SK-N-SH treated with all-trans-retinoic acid at 6 μM for 48 hours (cell line): ENCODE results near the gene HSPB2.

Experiments
- ATAC-seq: fragments of 200-7000 bp; cut with Tn5 transposase; 3 replicates; pipeline ENCODE4 v1.9.1; 2020; ENCODE audit warnings: mild to moderate bottlenecking, moderate library complexity
- ARNTL ChIP-seq: fragments of 450-650 bp; formaldehyde crosslinking; IDR thresholded peaks from 2 replicates; pipeline ENCODE4 v1.5.0; 2020; ENCODE audit warnings: low read depth, mild to moderate bottlenecking, moderate library complexity, borderline replicate concordance
- BACH2 ChIP-seq: fragments of 250-450 bp; sonication (Bioruptor Pico); IDR thresholded peaks from 2 replicates; pipeline ENCODE4 v1.9.0; 2021; ENCODE audit warnings: mild to moderate bottlenecking, borderline replicate concordance
- CSDC2 ChIP-seq: fragments of 250-450 bp; sonication (Bioruptor Pico); IDR thresholded peaks from 2 replicates; pipeline ENCODE4 v1.5.0; 2020; ENCODE audit warnings: mild to moderate bottlenecking, moderate library complexity
- CSRNP3 ChIP-seq: fragments of 250-450 bp; sonication (Bioruptor Pico); IDR thresholded peaks from 2 replicates; pipeline ENCODE4 v1.5.1; 2021; ENCODE audit warnings: mild to moderate bottlenecking, moderate library complexity
- ESRRG ChIP-seq: fragments of 250-450 bp; sonication (Bioruptor Pico); IDR thresholded peaks from 2 replicates; pipeline ENCODE4 v1.6.1; 2021; ENCODE audit warnings: mild to moderate bottlenecking
- GLIS3 ChIP-seq: fragments of 250-450 bp; sonication (Bioruptor Pico); IDR thresholded peaks from 2 replicates; pipeline ENCODE4 v1.5.0; 2020; ENCODE audit warnings: mild to moderate bottlenecking, moderate library complexity
- ISL1 ChIP-seq: fragments of 250-450 bp; sonication (Bioruptor Pico); IDR thresholded peaks from 2 replicates; pipeline ENCODE4 v2.1.2; 2022; ENCODE audit warnings: mild to moderate bottlenecking, moderate library complexity
- OSR1 ChIP-seq: fragments of 250-450 bp; sonication (Bioruptor Pico); IDR thresholded peaks from 2 replicates; pipeline ENCODE4 v1.8.0; 2022; ENCODE audit warnings: moderate library complexity, mild to moderate bottlenecking, inconsistent platforms
- PATZ1 ChIP-seq: fragments of 250-450 bp; sonication (Bioruptor Pico); IDR thresholded peaks from 2 replicates; pipeline ENCODE4 v1.8.0; 2020; ENCODE audit warnings: mild to moderate bottlenecking, moderate library complexity, borderline replicate concordance
- POU6F1 ChIP-seq: fragments of 250-450 bp; sonication (Bioruptor Pico); IDR thresholded peaks from 2 replicates; pipeline ENCODE4 v1.8.0; 2021; ENCODE audit warnings: low read depth, mild to moderate bottlenecking, moderate library complexity, borderline replicate concordance
- PPARA ChIP-seq: fragments of 250-450 bp; sonication (Bioruptor Pico); IDR thresholded peaks from 2 replicates; pipeline ENCODE4 v1.5.0; 2020; ENCODE audit warnings: mild to moderate bottlenecking, borderline replicate concordance
- RARB ChIP-seq: fragments of 250-450 bp; sonication (Bioruptor Pico); IDR thresholded peaks from 2 replicates; pipeline ENCODE4 v1.8.0; 2021; ENCODE audit warnings: mild to moderate bottlenecking, moderate library complexity
- SNAI2 ChIP-seq: fragments of 250-450 bp; sonication (Bioruptor Pico); IDR thresholded peaks from 2 replicates; pipeline ENCODE4 v1.5.0; 2020; ENCODE audit warnings: mild to moderate bottlenecking, moderate library complexity
- TCF4 ChIP-seq: fragments of 250-450 bp; sonication (Bioruptor Pico); IDR thresholded peaks from 2 replicates; pipeline ENCODE4 v1.8.0; 2021; ENCODE audit warnings: mild to moderate bottlenecking, moderate library complexity, borderline replicate concordance
- TOX ChIP-seq: fragments of 250-450 bp; sonication (Bioruptor Pico); IDR thresholded peaks from 2 replicates; pipeline ENCODE4 v1.8.0; 2021; ENCODE audit warnings: mild to moderate bottlenecking, moderate library complexity, borderline replicate concordance
- TSHZ2 ChIP-seq: fragments of 250-450 bp; sonication (Bioruptor Pico); IDR thresholded peaks from 2 replicates; pipeline ENCODE4 v1.5.0; 2020; ENCODE audit warnings: mild to moderate bottlenecking, moderate library complexity
- ZFP3 ChIP-seq: fragments of 250-450 bp; sonication (Bioruptor Pico); IDR thresholded peaks from 2 replicates; pipeline ENCODE4 v1.5.0; 2020; ENCODE audit warnings: mild to moderate bottlenecking, moderate library complexity
- ZFP30 ChIP-seq: fragments of 450-650 bp; formaldehyde crosslinking; IDR thresholded peaks from 2 replicates; pipeline ENCODE4 v1.5.0; 2022; ENCODE audit warnings: mild to moderate bottlenecking, moderate library complexity
- ZNF565 ChIP-seq: fragments of 450-650 bp; formaldehyde crosslinking; conservative IDR thresholded peaks from 2 replicates; pipeline ENCODE4 v1.5.0; 2020; ENCODE audit warnings: low read depth, mild to moderate bottlenecking, moderate library complexity
- ZNF70 ChIP-seq: fragments of 450-650 bp; formaldehyde crosslinking; IDR thresholded peaks from 2 replicates; pipeline ENCODE4 v1.5.0; 2020; ENCODE audit warnings: mild to moderate bottlenecking, moderate library complexity
- ZNF8 ChIP-seq: fragments of 450-650 bp; formaldehyde crosslinking; IDR thresholded peaks from 2 replicates; pipeline ENCODE4 v1.5.0; 2020; ENCODE audit warnings: mild to moderate bottlenecking, moderate library complexity

The HSPB2 gene

GRCh38 chr11:111944139-111944538, 31.6 kb downstream of the HSPB2 start (continued):
- TF ChIP-seq POU6F1 = no peak

GRCh38 chr11:111944651-111945051, 32.1 kb downstream of the HSPB2 start:
- peak; percentile 44 for ATAC-seq
- TF ChIP-seq ZNF565 (CRISPR knock-in tag) (no peak), TCF4 (CRISPR knock-in tag) (no peak), TOX (CRISPR knock-in tag) (no peak), SNAI2 (CRISPR knock-in tag) (no peak), BACH2 (no peak), ZNF70 (CRISPR knock-in tag) (no peak), PPARA (CRISPR knock-in tag) (no peak), ARNTL (CRISPR knock-in tag) (no peak), ISL1 (CRISPR knock-in tag) (no peak), PATZ1 (CRISPR knock-in tag) (no peak), CSRNP3 (no peak), OSR1 (no peak), ESRRG (CRISPR knock-in tag) (no peak), ZFP3 (CRISPR knock-in tag) (no peak), POU6F1 (no peak), RARB (CRISPR knock-in tag) (no peak)
- TF ChIP-seq, all 23 proteins: peak for 0

- no peak for ATAC-seq
- TF ChIP-seq ARNTL (CRISPR knock-in tag) (no peak), BACH2 (no peak), ZNF70 (CRISPR knock-in tag) (no peak), GLIS3 (no peak), CSDC2 (no peak)
Observed at GRCh38 chr11:111945198-111945597, 32.7 kb downstream of the HSPB2 start.

- ATAC-seq = no peak
- no peak for TF ChIP-seq ARNTL (CRISPR knock-in tag)
- TF ChIP-seq ZNF565 (CRISPR knock-in tag) = no peak
- TF ChIP-seq ISL1 (CRISPR knock-in tag) = no peak
- TF ChIP-seq ZNF70 (CRISPR knock-in tag) = no peak
- no peak for TF ChIP-seq POU6F1
- TF ChIP-seq CSDC2 = no peak
- TF ChIP-seq PATZ1 (CRISPR knock-in tag) = no peak
- TF ChIP-seq OSR1 = no peak
- TF ChIP-seq TCF4 (CRISPR knock-in tag) = no peak
- no peak for TF ChIP-seq GLIS3
- TF ChIP-seq TOX (CRISPR knock-in tag) = no peak
- no peak for TF ChIP-seq TSHZ2 (CRISPR knock-in tag)
- no peak for TF ChIP-seq ZNF8
- TF ChIP-seq ZFP30 (CRISPR knock-in tag) = no peak
Observed at GRCh38 chr11:111946499-111946898, 34.0 kb downstream of the HSPB2 start.
